Measurements from ENCODE around the gene ENPEP. TPM values are rescaled to one million over a fixed set of nuclear protein-coding genes. Genes with fewer than 3 reads are reported as not detected.
"Not testable (repeated sequence)": the region's sequence is repeated elsewhere in the genome, so short reads cannot be mapped to it uniquely, and the experiment has no call there.

Gene ENPEP
- total and polyA plus RNA-seq, 8 donors = 7.3 to 44.7 (median 37.1) TPM

DNA sequence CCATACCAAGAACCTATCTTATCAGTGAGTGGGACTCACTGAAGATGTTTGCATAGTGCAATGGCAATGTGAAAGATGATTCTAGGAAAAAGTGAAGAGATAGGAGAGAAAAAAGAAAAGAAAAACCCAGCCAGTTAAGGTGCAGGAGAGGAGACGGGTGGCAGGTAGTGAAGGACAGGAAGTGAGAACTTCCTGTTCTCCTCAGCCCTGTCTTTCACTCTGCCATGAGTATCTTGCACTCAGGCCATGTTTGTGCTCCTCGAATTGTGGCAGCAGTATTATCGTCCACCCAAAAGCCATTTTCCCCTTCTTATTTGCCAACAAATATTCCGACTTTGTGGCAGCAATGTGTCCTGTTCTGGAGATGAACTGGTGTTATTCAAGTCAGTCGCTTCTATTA is 8.6 kb upstream of the ENPEP start:
- Histone ChIP-seq H3K27ac (no peak overlapping the region), H3K36me3 (no peaks in the 10 kb centered on the region), H3K4me1 (no peaks in the 10 kb centered on the region), H3K4me3 (no peak overlapping the region), H3K9me3 (peaks cover 0 to 6% of the 10 kb centered on the region in 2 donors), H3K27me3 (no peaks in the 10 kb centered on the region)
- DNase-seq (no peak), ATAC-seq (no peak)
- intact Hi-C loops (cut with DNase I) = no loop called here
- TF ChIP-seq, protein P1, sequence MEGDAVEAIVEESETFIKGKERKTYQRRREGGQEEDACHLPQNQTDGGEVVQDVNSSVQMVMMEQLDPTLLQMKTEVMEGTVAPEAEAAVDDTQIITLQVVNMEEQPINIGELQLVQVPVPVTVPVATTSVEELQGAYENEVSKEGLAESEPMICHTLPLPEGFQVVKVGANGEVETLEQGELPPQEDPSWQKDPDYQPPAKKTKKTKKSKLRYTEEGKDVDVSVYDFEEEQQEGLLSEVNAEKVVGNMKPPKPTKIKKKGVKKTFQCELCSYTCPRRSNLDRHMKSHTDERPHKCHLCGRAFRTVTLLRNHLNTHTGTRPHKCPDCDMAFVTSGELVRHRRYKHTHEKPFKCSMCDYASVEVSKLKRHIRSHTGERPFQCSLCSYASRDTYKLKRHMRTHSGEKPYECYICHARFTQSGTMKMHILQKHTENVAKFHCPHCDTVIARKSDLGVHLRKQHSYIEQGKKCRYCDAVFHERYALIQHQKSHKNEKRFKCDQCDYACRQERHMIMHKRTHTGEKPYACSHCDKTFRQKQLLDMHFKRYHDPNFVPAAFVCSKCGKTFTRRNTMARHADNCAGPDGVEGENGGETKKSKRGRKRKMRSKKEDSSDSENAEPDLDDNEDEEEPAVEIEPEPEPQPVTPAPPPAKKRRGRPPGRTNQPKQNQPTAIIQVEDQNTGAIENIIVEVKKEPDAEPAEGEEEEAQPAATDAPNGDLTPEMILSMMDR (IDR thresholded peaks at IDR 0.05) = no peak

DNA sequence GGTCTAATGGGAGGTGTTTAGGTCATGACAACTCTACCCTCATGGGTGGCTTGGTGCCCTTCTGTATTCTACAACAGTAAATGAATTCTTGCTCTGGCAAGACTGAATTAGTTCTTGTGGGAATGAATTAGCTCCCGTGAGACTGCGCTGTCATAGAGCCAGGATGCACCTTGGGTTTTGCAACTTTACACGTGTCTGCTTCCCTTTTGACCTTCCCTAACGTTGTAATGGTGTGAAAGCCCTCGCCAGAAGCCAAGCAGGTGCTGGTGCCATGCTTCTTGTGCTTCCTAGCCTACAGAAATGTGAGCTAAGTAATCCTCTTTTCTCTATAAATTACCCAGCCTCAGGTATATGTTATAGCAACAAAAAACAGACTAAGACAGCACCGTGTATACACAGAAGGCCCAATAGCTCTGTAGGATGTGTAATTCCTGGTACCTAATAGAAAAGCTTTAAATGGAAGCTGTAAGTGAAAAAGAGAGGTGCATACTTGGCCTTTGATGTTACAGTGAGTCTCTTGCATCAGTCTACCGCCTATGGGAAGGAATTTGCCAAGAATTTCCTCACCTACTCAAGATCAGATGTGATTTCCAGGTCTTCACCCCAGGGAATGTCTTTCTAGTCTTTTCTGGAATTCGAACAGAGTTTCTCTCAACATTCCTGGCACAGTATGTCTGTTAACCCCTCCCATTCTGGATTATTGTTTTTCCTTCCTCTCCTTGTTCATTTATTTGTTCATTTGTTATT is 3.2 kb upstream of the ENPEP start:
- intact Hi-C loops (cut with DNase I) = no loop called here
- Histone ChIP-seq H3K27ac (no peak overlapping the region), H3K27me3 (peaks cover 0 to 6% of the 10 kb centered on the region in 2 donors), H3K4me1 (no peaks in the 10 kb centered on the region), H3K36me3 (no peaks in the 10 kb centered on the region), H3K4me3 (no peak overlapping the region), H3K9me3 (peaks cover 0 to 6% of the 10 kb centered on the region in 2 donors)
- TF ChIP-seq, protein P1 (IDR thresholded peaks at IDR 0.05) = no peak
- ATAC-seq = no peak
- DNase-seq = no peak

DNA sequence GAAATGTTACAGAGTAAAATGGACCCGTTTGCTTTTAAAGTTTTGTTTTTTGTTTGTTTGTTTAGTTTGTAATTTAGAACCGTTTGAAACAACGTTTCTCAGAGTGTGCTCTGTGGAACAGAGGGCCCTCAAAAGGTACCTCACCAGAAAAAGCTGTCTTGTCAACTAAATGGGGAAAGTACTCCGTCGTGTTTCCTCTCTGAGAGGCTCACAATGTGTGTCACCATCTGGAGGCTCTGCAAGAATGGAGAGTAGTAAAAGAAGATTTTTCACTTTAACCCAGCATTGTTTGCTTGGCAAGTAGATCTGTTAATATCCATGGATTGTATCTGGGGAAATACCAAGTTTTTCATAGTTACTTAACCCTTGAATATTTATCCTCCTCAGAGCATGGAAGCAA is 1.5 kb upstream of the ENPEP start:
- Histone ChIP-seq H3K4me3 (no peak overlapping the region), H3K27me3 (peaks cover 0 to 6% of the 10 kb centered on the region in 2 donors), H3K36me3 (no peaks in the 10 kb centered on the region), H3K9me3 (peaks cover 0 to 3% of the 10 kb centered on the region in 2 donors), H3K4me1 (no peaks in the 10 kb centered on the region), H3K27ac (no peak overlapping the region)
- TF ChIP-seq, protein P1 (IDR thresholded peaks at IDR 0.05) = no peak
- ATAC-seq (no peak), DNase-seq (no peak)
- intact Hi-C loops (cut with DNase I) = no loop called here

DNA sequence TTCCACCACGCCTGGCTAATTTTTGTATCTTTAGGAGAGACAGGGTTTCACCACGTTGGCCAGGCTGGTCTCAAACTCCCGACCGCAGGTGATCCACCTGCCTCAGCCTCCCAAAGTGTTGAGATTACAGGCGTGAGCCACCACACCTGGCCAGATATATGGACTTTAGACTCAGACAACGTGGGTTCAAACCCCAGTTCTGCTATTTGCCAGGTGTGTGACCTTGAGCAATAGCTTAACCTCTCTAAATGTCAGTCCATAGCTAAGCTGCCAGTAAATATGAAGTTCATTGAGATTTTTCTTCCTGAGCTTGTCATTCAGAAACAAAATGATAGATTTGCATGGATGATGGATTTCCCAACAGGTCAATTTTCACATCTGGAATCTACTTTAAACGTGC is 875 bp upstream of the ENPEP start:
- H3K4me1 ChIP-seq; DNase-seq; H3K4me3 ChIP-seq; ATAC-seq; H3K9me3 ChIP-seq; H3K27ac ChIP-seq; H3K27me3 ChIP-seq; H3K36me3 ChIP-seq; intact Hi-C loops (cut with DNase I): not testable (repeated sequence)

DNA sequence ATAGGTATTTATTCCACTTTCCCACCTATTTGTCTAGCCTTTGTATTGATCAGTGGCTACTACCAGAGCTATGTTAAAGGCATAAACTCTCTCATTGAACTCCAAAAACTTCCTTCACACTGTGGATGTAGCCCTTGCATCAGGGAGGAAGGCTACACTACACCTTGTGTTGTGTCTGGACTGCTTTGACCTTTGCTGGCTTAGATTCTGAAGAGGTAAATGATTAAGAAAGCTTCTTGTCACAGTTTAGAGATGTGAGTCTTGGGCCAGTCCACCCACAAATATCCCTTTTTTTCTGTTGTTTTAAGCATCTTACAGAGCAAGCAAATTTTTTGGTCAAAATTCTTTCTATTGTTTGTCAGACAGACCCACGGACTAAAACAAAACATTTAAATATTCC is 1.9 kb downstream of the ENPEP start:
- Histone ChIP-seq H3K4me1 (no peaks in the 10 kb centered on the region), H3K27me3 (peaks cover 0 to 15% of the 10 kb centered on the region in 2 donors), H3K4me3 (no peak overlapping the region), H3K9me3 (no peaks in the 10 kb centered on the region), H3K36me3 (no peaks in the 10 kb centered on the region), H3K27ac (no peak overlapping the region)
- intact Hi-C loops (cut with DNase I) = no loop called here
- ATAC-seq = no peak
- TF ChIP-seq, protein P1 (IDR thresholded peaks at IDR 0.05) = no peak
- no peak for DNase-seq
